ENCODE measurements around the gene MSH2. TPM values are rescaled to one million over a fixed set of nuclear protein-coding genes. Genes with fewer than 3 reads are reported as not detected.

MSH2 gene
- total RNA-seq, 2 donors from 2014 or later, result 6.7 to 7.9 TPM

DNA sequence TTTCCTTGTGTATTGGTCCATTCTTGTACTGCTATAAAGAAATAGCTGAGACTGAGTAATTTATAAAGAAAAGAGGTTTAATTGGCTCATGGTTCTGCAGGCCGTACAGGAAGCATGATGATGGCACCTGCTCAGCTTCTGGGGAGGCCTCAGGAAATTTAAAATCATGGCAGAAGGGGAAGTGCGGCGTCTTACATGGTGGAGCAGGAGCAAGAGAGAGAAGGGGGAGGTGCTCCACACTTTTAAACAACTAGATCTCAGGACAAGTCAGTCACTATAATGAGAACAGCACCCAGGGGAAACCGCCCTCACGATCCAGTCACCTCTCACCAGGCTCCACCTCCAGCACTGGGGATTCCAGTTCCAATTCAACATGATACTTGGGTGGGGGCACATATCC is 54.3 kb downstream of the MSH2 start:
- intact Hi-C loops (cut with DNase I), result no loop called here
- DNase-seq (ENCODE audit: low spot score), result no peak

- no peak for DNase-seq (ENCODE audit: low spot score)
- intact Hi-C loops (cut with DNase I), result no loop called here
Measured at GRCh38 chr2:47459021-47459420, 56.1 kb downstream of the MSH2 start.

- intact Hi-C loops (cut with DNase I), result no loop called here
- DNase-seq (ENCODE audit: low spot score), result no peak
Measured at GRCh38 chr2:47460766-47461165, 57.8 kb downstream of the MSH2 start.

DNA sequence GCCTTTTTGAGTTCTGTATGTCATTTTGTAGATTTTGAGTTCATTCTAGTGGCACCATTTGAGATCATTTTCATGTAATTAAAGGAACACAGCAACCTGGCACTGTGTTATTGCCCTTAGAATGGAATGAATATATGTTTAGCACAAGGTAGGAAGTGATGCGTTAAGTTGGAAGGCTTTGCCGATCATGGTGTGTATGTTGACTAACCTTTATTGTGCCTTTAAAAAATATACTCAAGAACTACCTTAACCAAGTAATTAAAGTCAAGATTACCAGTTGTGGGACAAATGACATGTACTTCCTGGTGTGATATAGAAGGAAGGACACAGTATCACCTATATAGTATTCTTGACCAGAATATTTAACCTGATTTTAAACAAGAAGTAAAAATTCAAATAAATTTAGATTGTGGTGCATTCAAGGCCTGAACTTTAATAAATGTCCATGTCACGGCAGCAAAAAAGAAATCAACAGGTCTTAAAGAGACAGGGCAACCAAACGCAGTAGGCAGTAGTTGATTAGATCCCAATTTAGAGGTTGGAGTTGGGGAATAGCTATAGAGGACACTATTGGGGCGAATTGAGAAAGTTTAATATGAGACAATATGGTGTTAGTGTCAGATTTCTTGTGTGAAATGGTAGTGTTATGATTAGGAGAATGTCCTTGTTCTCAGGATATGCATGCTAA is 68.6 kb downstream of the MSH2 start:
- no peak for DNase-seq (ENCODE audit: low spot score)
- intact Hi-C loops (cut with DNase I), result no loop called here

- intact Hi-C loops (cut with DNase I), result no loop called here
- no peak for DNase-seq (ENCODE audit: low spot score)
Measured at GRCh38 chr2:47479863-47480262, 76.9 kb downstream of the MSH2 start.

DNA sequence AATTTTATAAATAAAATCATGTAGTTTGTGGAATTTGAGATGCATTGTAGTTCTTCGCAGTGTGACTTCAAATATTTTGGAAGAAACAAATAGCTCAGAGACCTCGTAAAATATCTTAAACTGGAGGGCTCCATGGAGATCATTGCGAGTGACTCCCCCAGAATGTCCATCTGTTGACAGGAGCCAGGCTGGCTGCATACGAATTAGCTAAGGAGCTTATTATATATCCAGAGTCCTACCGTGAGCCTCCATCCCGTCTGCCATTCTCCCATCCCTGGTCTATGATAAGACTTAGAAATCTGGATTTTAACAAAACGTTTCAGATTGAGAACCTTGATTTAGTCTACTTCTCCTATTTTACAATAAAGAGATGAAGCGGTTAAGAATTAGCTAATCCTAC is 80.2 kb downstream of the MSH2 start:
- no peak for DNase-seq (ENCODE audit: low spot score)
- intact Hi-C loops (cut with DNase I), result no loop called here

DNA sequence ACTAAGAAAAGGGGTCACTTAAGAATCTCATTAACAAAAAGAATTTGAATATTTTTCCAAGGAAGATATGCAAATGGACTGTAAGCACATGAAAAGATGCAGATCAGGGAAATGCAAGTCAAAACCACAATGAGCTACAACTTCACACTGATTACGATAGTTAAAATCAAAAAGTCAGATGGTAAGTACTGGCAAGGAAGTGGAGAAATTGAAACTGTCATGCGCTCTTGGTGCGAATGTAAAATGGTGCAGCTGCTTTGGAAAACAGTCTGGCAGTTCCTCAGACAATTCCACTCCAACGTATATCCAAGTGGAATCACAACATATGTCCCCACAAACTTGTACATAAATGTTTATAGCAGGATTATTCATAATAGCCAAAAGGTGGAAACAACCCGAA is 81.4 kb downstream of the MSH2 start:
- DNase-seq (ENCODE audit: low spot score), result no peak
- intact Hi-C loops (cut with DNase I), result no loop called here

DNA sequence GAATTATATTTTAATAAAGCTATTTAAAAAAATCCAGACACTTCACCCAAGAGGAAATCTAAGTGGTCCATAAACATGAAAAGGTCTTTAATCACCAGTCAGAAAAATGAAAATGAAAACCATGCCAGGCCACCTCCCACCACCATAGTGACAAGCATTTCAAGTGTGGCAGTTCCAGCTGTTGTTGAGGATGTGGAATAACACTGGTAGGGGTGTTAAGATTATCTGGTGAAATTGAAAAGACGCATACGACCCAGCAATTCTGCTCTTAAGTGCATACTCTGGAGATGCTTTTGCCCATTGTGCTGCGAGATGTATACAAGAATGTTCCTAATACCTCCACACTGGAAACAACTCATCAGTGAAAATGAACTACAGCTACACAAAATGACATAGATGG is 82.2 kb downstream of the MSH2 start:
- no peak for DNase-seq (ENCODE audit: low spot score)
- intact Hi-C loops (cut with DNase I), result no loop called here

DNA sequence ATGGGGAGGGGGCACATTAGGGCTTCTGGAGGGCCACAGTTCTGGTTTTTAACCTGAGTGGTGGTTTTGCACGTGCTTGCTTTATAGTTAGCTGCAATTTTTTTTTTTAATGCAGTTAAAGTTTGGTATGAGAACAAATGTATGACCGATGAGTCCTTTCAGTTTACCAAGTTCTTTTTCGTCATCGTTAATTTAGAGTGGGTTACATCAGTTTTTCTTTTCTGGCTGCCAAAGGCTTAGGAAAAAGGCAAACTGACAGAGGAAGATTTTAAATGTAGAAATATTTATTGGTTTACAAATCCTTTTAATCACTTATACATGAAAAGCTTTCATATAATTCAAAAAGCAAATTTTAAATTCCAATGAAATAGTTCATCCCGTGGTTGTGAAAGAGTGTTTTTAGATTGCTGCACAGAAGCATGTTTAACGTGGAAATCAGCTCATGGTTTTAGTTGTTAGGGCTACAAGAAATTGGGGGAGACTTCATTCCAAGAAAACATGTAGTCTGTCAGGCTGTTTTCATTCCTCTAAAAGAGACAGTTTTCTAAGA is 82.9 kb downstream of the MSH2 start:
- intact Hi-C loops (cut with DNase I), result no loop called here

GRCh38 chr2:47486841-47487497 is 84.0 kb downstream of the MSH2 start:
- DNase-seq (ENCODE audit: low spot score), result no peak
- intact Hi-C loops (cut with DNase I), result no loop called here

More for the DNA sequence above, 82.9 kb downstream of the MSH2 start:
- DNase-seq (ENCODE audit: low spot score), result no peak

- intact Hi-C loops (cut with DNase I), result no loop called here
- DNase-seq (ENCODE audit: low spot score), result no peak
Measured at GRCh38 chr2:47487498-47487875, 84.5 kb downstream of the MSH2 start.

DNA sequence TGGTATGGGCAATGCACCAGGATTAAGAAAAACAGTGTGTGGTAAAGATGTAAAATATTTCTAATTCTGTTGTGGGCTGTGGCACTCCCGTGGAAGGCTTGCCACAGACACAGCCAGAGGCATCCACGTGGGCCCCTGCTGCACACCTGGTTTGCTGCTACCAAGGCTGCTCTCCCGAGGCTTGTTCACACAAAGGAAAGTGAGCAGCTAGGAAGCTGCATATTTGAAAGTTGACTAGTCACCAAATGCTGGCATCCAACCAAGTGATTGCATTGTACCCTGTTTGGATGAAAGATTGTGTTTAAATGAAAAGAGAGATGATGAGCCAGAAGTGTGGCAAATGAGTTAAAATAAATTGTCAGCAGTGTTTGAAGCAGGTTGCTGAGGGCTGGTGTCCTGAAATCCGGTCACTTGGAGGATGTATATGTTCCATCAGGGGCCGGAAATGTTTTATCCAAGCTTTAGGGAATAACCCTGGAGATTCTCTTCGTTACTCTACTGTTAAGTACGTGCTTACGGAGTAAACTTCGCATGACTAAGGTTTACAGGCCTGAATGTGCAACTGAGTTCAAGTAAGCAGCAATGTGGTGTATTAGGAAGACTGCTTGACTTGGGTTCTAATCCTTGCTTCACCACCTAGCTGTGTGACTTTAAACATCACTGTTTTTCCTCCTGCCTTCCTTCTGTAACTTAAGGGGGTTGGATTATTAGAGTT is 86.1 kb downstream of the MSH2 start:
- intact Hi-C loops (cut with DNase I), result no loop called here
- no peak for DNase-seq (ENCODE audit: low spot score)

- no peak for DNase-seq (ENCODE audit: low spot score)
- intact Hi-C loops (cut with DNase I), result no loop called here
Measured at GRCh38 chr2:47490406-47490805, 87.5 kb downstream of the MSH2 start.

- intact Hi-C loops (cut with DNase I), result no loop called here
- no peak for DNase-seq (ENCODE audit: low spot score)
Measured at GRCh38 chr2:47493317-47494035, 90.5 kb downstream of the MSH2 start.

- intact Hi-C loops (cut with DNase I), result no loop called here
- DNase-seq (ENCODE audit: low spot score), result no peak
Measured at GRCh38 chr2:47494267-47495130, 91.5 kb downstream of the MSH2 start.

DNA sequence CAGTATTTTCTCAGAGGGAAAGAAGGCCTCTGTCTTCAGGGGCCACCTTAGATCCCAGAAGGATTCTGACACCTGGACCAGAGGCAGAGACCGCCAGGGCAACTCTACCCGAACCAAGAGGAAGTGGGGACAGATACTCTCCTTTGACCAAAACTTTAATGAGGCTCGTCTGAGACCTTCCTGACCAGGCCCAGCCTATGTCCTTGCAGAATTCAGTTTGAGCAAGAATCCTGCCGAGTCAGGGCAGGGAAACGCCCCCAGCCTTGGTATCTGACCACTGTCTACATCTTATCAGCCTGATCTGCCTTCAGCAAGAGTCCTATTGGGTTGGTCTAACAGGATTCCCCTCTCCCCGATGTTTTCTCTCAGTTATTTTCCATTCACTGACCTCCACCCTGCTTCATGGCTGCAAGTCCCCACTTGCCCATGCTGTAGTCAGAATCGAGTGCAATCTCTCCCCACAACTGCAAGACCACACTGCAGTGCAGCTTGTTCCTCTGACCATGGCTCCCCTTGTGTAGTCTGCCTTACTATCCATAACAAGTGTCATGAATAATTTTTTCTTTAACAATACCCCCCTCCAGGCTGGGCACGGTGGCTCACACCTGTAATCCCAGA is 95.0 kb downstream of the MSH2 start:
- intact Hi-C loops (cut with DNase I), result no loop called here
- DNase-seq (ENCODE audit: low spot score), result no peak

DNA sequence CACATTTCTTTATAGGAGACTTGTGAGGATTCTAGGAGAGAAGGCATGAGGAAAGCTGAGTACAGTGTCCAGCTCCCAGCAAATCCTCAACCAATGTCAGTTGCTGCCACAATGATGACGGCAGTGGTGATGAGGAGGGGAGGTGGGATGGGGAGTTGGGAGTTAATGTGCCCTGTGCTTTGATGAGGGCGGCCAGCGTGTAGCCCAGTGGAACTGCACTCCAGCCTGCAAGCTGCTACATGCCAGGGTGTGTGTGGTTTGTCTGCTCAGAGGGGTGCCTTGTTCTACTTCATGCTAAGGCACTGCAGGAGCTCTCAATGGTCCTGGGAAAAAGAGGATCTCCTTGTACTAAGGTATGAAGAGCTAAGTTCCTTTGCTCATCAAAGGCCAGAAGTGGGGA is 96.1 kb downstream of the MSH2 start:
- no peak for DNase-seq (ENCODE audit: low spot score)
- intact Hi-C loops (cut with DNase I), result no loop called here

DNA sequence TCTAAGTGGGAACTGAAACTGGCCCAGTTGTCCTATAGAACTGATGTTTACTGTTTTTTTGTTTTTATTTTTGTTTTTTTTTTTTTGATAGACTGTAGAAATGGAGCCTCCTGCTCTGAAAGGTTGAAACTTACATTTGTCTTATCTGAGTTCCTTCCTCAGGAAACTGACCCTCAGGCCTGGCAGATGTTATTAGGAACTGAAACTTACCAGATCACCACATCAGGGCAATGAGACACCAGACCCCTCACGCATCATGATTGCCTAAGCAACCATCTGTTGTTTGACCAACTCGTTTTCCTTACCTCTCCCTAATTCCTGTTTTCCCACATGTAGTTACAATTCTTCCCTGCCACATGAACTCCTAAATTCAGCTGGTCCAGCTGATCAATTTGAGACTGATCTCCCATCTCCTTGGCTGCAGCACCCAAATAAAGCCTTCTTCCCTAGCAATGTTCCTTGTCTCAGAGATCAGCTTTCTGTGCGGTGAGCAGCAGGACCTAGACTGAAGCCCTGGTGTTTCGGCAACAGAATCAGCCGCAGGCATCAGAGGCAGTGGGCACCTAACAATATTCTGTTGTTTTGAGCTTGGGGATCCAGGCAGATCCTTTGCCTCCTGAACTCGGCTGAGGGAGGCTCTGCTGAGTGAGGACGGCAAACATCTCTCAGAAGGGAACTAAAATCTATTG is 96.8 kb downstream of the MSH2 start:
- intact Hi-C loops (cut with DNase I), result no loop called here
- DNase-seq (ENCODE audit: low spot score), result no peak

Data from posterior vena cava (tissue), 2 donors.